ENCODE data around the gene MEF2B.

GRCh38 chr19:19098084-19098702 lies 71.9 kb downstream of the MEF2B start:
- TF ChIP-seq, protein P1, sequence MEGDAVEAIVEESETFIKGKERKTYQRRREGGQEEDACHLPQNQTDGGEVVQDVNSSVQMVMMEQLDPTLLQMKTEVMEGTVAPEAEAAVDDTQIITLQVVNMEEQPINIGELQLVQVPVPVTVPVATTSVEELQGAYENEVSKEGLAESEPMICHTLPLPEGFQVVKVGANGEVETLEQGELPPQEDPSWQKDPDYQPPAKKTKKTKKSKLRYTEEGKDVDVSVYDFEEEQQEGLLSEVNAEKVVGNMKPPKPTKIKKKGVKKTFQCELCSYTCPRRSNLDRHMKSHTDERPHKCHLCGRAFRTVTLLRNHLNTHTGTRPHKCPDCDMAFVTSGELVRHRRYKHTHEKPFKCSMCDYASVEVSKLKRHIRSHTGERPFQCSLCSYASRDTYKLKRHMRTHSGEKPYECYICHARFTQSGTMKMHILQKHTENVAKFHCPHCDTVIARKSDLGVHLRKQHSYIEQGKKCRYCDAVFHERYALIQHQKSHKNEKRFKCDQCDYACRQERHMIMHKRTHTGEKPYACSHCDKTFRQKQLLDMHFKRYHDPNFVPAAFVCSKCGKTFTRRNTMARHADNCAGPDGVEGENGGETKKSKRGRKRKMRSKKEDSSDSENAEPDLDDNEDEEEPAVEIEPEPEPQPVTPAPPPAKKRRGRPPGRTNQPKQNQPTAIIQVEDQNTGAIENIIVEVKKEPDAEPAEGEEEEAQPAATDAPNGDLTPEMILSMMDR (IDR thresholded peaks at IDR 0.05; ENCODE audit: extremely low read depth in 1 of 2, insufficient read depth in 1 of 2, low read depth in 1 of 2, low read length in 2 of 2): no peak
- no peak for TF ChIP-seq EZH2 (IDR thresholded peaks at IDR 0.05; ENCODE audit: borderline replicate concordance, low read depth, low read length, severe bottlenecking)
- TF ChIP-seq GATA2 (IDR thresholded peaks at IDR 0.05; ENCODE audit: insufficient read depth, insufficient read length, low read depth, low read length): no peak
- TF ChIP-seq JUN (IDR thresholded peaks at IDR 0.05; ENCODE audit: borderline replicate concordance, insufficient read depth, insufficient read length, low read depth): no peak
- TF ChIP-seq FOS (IDR thresholded peaks at IDR 0.05; ENCODE audit: borderline replicate concordance, insufficient read depth, low read length): no peak
- no peak for TF ChIP-seq POLR2A (IDR thresholded peaks at IDR 0.05; ENCODE audit: low read depth, low read length)
- no peak for TF ChIP-seq POLR2AphosphoS5 (IDR thresholded peaks at IDR 0.05; ENCODE audit: insufficient read depth, low read depth, low read length)
- TF ChIP-seq, protein P2, sequence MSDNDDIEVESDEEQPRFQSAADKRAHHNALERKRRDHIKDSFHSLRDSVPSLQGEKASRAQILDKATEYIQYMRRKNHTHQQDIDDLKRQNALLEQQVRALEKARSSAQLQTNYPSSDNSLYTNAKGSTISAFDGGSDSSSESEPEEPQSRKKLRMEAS (IDR thresholded peaks at IDR 0.05; ENCODE audit: insufficient read depth, insufficient read length): no peak
